GM21390 (cell line): Measurements from ENCODE around the gene TMTC1.

Experiments
- ATAC-seq: cut with Tn5 transposase; IDR thresholded peaks from one replicate; pipeline ENCODE4 v1.9.1; 2021; ENCODE audit not compliant: unreplicated experiment

TMTC1 gene

GRCh38 chr12:29741342-29742241, 42.1 kb downstream of the TMTC1 start:
- no peak for ATAC-seq

DNA sequence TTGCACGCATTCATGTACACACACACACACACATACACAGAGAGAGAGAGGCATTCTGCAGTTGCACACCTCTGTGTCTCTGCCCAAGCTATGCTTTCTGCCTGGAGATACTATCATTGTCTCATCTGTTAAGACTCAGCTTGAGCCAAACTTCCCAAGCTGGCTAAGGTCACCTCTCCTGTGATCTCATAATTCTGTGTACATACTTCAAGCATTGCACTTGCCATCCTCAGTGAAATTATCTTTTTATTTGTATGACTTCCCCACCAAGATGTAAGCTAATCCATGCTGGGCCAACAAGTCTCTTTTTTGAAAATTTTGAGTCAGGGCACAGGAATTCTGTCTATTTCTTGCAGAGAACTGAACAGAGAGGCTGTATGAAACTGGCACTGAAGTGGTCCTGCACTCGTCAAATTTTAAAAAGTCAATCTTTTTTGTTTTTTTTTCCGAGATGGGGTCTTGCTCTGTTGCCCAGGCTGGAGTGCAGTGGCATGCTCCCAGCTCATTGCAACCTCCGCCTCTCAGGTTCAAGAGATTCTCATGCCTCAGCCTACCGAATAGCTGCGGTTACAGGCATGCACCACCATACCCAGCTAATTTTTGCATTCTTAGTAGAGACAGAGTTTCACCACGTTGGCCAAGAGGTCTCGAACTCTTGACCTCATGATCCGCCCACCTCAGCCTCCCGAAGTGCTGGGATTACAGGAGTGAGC, 44.3 kb downstream of the TMTC1 start:
- no peak for ATAC-seq

DNA sequence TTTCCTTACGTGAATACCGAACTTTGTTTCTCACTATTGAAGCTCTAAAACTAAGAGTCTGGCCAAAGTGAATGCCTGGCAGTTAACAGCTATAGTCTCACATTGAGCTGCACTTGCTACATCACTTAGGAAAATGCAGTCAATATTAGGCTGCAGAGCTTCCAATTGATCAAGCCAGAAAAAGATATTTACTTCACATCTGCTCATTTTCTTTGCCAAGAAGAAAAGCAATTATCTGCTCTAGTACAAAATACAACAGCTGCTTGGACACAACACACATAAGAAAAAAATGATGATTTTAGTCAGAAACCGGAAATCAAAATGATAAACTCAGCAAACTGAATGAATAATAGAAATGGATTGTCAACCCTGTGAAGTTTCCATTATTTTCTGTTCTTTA, 45.4 kb downstream of the TMTC1 start:
- ATAC-seq = no peak

- no peak for ATAC-seq
These were observed 46.1 kb downstream of the TMTC1 start for GRCh38 chr12:29737644-29738043.

GRCh38 chr12:29735604-29736003, 48.1 kb downstream of the TMTC1 start:
- ATAC-seq = no peak

DNA sequence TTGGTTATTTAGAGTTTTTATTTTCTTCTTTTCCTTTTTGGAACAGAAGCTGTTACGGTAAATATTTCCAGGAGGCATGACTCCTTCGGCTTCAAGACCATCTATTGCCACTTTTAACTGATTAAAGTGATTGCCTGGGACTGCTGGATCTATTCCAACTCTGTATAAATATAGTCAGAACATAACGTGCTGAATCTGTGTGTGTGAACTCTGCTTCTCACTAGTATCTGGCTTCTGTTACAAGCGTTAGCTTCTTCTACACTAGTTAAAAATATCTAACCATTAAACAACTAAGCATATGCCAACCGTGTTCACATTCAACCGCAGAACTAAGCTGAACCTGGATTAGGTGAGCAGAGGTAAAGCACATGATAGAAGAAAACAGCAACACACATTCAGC, 49.0 kb downstream of the TMTC1 start:
- no peak for ATAC-seq

GRCh38 chr12:29734305-29734704, 49.4 kb downstream of the TMTC1 start:
- ATAC-seq = no peak

GRCh38 chr12:29733501-29733900, 50.2 kb downstream of the TMTC1 start:
- ATAC-seq = no peak

GRCh38 chr12:29733060-29733459, 50.7 kb downstream of the TMTC1 start:
- ATAC-seq = no peak

DNA sequence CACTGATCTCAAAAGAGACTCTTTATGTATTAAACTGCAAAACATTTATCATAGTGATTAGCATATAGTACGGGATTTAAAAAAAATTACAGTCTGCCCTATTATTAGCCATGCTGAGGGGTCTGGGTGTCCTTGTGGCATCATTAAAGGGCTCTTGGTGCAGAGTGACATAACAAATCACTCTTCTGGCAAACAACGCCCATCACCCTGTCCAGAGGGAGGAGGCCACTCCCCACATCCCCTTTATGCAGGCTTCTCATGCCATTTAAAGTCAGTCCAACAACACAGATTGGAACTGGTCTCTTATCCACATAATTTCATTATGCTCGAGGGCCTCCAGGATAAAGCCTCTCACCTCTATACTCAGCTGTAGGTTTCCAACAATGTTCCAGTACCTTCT, 51.1 kb downstream of the TMTC1 start:
- ATAC-seq = no peak

- ATAC-seq = no peak
These were observed 51.6 kb downstream of the TMTC1 start for GRCh38 chr12:29732191-29732590.

- no peak for ATAC-seq
These were observed 52.2 kb downstream of the TMTC1 start for GRCh38 chr12:29731591-29731990.

GRCh38 chr12:29730481-29730880, 53.3 kb downstream of the TMTC1 start:
- no peak for ATAC-seq

DNA sequence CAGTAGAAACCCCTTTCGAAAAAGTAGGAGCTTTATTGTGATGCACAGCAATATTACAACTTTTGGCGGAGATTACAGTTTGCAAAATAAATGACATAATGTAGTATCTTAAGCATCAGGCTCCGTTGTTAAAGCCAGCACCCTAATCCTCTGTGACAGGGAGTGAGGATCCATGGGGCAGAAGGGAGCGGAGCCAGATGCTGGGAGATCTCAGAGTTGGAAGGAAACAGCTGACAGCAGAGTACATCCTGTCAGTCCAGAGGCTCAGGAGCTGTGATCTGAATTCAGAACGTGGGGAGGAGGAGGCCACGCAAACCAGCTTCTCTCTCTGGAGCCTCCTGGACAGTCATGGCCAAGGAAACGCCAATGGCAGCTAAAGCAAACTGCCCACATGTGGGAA, 55.7 kb downstream of the TMTC1 start:
- no peak for ATAC-seq

DNA sequence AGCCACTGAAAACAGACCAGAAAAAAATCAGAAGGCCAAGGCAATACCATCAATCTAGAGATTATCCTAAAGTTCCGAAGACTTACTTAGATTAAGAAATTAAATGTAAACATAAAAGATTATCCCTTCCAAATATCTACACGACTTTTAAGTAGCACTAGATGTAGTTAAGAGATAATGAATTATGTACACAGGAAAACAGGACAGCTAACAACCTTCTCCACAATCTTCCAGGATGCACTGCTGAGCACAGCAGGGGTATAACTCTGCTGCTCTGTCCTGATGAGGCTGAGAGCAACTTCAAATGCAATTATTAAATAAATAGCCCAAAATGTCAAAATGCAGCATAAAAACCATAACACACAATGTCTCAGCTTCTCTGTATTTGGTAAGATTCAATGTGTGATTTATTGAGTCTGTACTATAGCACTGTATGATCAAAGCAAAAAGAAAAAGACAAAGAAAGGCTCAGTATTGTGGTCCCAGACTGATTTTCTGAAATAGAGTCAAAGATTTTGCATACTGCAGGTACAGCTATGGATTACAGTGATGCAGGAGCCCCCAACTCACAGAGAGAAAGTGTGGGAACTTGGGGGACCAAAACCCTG, 56.9 kb downstream of the TMTC1 start:
- no peak for ATAC-seq

GRCh38 chr12:29726321-29726692, 57.4 kb downstream of the TMTC1 start:
- ATAC-seq = no peak

- ATAC-seq = no peak
These were observed 58.0 kb downstream of the TMTC1 start for GRCh38 chr12:29725587-29726320.

DNA sequence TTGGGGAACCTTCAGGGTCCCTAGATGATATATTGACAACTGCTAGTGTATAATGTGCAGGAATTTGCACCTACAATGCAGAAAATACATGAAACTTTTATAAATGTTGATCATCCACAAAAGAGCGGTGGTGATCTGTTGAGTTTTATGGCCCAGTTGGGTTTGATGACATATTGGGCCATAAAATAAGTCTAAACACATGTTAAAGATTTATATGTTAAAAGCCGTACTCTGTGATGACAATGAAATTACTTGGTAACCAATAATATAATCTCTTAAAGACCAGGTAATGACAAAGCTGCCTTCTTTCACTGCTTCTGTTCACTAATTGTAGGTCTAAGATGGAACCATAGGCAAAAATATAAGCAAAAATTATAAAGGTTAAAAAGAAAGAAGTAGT, 61.6 kb downstream of the TMTC1 start:
- ATAC-seq = no peak

GRCh38 chr12:29719381-29719780, 64.4 kb downstream of the TMTC1 start:
- no peak for ATAC-seq

GRCh38 chr12:29717540-29718100, 66.1 kb downstream of the TMTC1 start:
- ATAC-seq = no peak

GRCh38 chr12:29714966-29715365, 68.8 kb downstream of the TMTC1 start:
- ATAC-seq = no peak
